Activated gamma-delta T cell treated with anti-CD3 and anti-CD28 coated beads, Interleukin-2, amount 50 U/mL, for 16 hours (primary cell): ENCODE results near the gene FAM161A.
A peak's percentile ranks its signal among the peaks of the same experiment; 100 is the strongest.
"Not testable (repeated sequence)": the region's sequence is repeated elsewhere in the genome, so short reads cannot be mapped to it uniquely, and the experiment has no call there.

ENCODE experiments used
- DNase-seq: peaks from one replicate; pipeline ENCODE4 v3.0.0-alpha.2; 2020; ENCODE audit warnings: low read depth

The FAM161A gene

GRCh38 chr2:61834893-61835292 lies 19.0 kb downstream of the FAM161A start:
- DNase-seq: no peak

- DNase-seq: no peak
Observed at GRCh38 chr2:61833971-61834370, 19.9 kb downstream of the FAM161A start.

- no peak for DNase-seq
Observed at GRCh38 chr2:61832183-61832841, 21.5 kb downstream of the FAM161A start.

- no peak for DNase-seq
Observed at GRCh38 chr2:61822255-61822654, 31.6 kb downstream of the FAM161A start.

GRCh38 chr2:61816480-61817355 lies 37.1 kb downstream of the FAM161A start:
- DNase-seq: no peak

- no peak for DNase-seq
Observed at GRCh38 chr2:61814539-61815160, 39.2 kb downstream of the FAM161A start.

GRCh38 chr2:61813314-61813713 lies 40.5 kb downstream of the FAM161A start:
- not testable (repeated sequence) for DNase-seq

- DNase-seq: no peak
Observed at GRCh38 chr2:61811821-61812220, 42.0 kb downstream of the FAM161A start.

GRCh38 chr2:61810203-61810602 lies 43.7 kb downstream of the FAM161A start:
- not testable (repeated sequence) for DNase-seq

GRCh38 chr2:61808693-61809092 lies 45.2 kb downstream of the FAM161A start:
- DNase-seq: not testable (repeated sequence)

- DNase-seq: no peak
Observed at GRCh38 chr2:61807036-61807757, 46.7 kb downstream of the FAM161A start.

- DNase-seq: no peak
Observed at GRCh38 chr2:61802548-61802947, 51.3 kb downstream of the FAM161A start.

GRCh38 chr2:61799099-61799498 lies 54.8 kb downstream of the FAM161A start:
- DNase-seq: no peak

- DNase-seq: not testable (repeated sequence)
Observed at GRCh38 chr2:61797446-61797845, 56.4 kb downstream of the FAM161A start.

GRCh38 chr2:61795408-61795807 lies 58.5 kb downstream of the FAM161A start:
- DNase-seq: no peak

- DNase-seq: peak; percentile 36
Observed at GRCh38 chr2:61793389-61793836, 60.4 kb downstream of the FAM161A start.

GRCh38 chr2:61792355-61792890 lies 61.4 kb downstream of the FAM161A start:
- DNase-seq: no peak

GRCh38 chr2:61789807-61790602 lies 63.9 kb downstream of the FAM161A start:
- DNase-seq: no peak

- no peak for DNase-seq
Observed at GRCh38 chr2:61787941-61788563, 65.8 kb downstream of the FAM161A start.

- no peak for DNase-seq
Observed at GRCh38 chr2:61786876-61787275, 67.0 kb downstream of the FAM161A start.

- DNase-seq: no peak
Observed at GRCh38 chr2:61785583-61785982, 68.3 kb downstream of the FAM161A start.
